HEK293 (cell line): ENCODE measurements around the gene DPF3.

Experiments used
- CTCF ChIP-seq: fragments of 450-650 bp; formaldehyde crosslinking; IDR thresholded peaks from 2 replicates; pipeline ENCODE4 v1.5.1; 2016; ENCODE audit warnings: missing biosample characterization, missing genetic modification characterization
- KLF7 ChIP-seq: fragments of 450-650 bp; formaldehyde crosslinking; IDR thresholded peaks from 2 replicates; pipeline ENCODE4 v1.5.1; 2016; ENCODE audit warnings: missing biosample characterization, missing genetic modification characterization, borderline replicate concordance
- PRDM6 ChIP-seq: fragments of 450-650 bp; formaldehyde crosslinking; IDR thresholded peaks from 2 replicates; pipeline ENCODE4 v1.5.1; 2017; ENCODE audit warnings: missing biosample characterization, missing genetic modification characterization
- ZNF341 ChIP-seq: fragments of 450-650 bp; formaldehyde crosslinking; IDR thresholded peaks from 2 replicates; pipeline ENCODE4; 2016; ENCODE audit warnings: low read depth, missing biosample characterization, missing genetic modification characterization
- ZNF37A ChIP-seq: fragments of 450-650 bp; IDR thresholded peaks from 2 replicates; pipeline ENCODE4 v1.5.1; 2018; ENCODE audit warnings: missing biosample characterization, missing genetic modification characterization
- ZNF645 ChIP-seq: fragments of 450-650 bp; formaldehyde crosslinking; IDR thresholded peaks from 2 replicates; pipeline ENCODE4; 2016; ENCODE audit warnings: missing biosample characterization, missing genetic modification characterization
- ZNF747 ChIP-seq: fragments of 450-650 bp; formaldehyde crosslinking; IDR thresholded peaks from 2 replicates; pipeline ENCODE4 v1.5.1; 2016; ENCODE audit warnings: missing biosample characterization, missing genetic modification characterization
- TF ChIP-seq, protein P1 (sequence below): IDR thresholded peaks from 2 replicates; pipeline ENCODE4 v1.6.1; 2011; ENCODE audit warnings: mild to moderate bottlenecking, low read depth, low read length, borderline replicate concordance
- TF ChIP-seq, protein P2 (sequence below): fragments of 450-650 bp; formaldehyde crosslinking; conservative IDR thresholded peaks from 2 replicates; pipeline ENCODE4 v1.5.1; 2016; ENCODE audit warnings: low read depth, missing biosample characterization, missing genetic modification characterization

GRCh38 chr14:72591391-72591790 is 302.5 kb downstream of the DPF3 start:
- TF ChIP-seq ZNF37A (no peak), CTCF (tag by site-specific recombination) (no peak), ZNF645 (tag by site-specific recombination) (no peak), KLF7 (tag by site-specific recombination) (no peak), PRDM6 (tag by site-specific recombination) (no peak), ZNF747 (tag by site-specific recombination) (no peak), ZNF341 (tag by site-specific recombination) (no peak)
- TF ChIP-seq, protein P1, sequence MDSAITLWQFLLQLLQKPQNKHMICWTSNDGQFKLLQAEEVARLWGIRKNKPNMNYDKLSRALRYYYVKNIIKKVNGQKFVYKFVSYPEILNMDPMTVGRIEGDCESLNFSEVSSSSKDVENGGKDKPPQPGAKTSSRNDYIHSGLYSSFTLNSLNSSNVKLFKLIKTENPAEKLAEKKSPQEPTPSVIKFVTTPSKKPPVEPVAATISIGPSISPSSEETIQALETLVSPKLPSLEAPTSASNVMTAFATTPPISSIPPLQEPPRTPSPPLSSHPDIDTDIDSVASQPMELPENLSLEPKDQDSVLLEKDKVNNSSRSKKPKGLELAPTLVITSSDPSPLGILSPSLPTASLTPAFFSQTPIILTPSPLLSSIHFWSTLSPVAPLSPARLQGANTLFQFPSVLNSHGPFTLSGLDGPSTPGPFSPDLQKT, result no peak
- TF ChIP-seq, protein P2, sequence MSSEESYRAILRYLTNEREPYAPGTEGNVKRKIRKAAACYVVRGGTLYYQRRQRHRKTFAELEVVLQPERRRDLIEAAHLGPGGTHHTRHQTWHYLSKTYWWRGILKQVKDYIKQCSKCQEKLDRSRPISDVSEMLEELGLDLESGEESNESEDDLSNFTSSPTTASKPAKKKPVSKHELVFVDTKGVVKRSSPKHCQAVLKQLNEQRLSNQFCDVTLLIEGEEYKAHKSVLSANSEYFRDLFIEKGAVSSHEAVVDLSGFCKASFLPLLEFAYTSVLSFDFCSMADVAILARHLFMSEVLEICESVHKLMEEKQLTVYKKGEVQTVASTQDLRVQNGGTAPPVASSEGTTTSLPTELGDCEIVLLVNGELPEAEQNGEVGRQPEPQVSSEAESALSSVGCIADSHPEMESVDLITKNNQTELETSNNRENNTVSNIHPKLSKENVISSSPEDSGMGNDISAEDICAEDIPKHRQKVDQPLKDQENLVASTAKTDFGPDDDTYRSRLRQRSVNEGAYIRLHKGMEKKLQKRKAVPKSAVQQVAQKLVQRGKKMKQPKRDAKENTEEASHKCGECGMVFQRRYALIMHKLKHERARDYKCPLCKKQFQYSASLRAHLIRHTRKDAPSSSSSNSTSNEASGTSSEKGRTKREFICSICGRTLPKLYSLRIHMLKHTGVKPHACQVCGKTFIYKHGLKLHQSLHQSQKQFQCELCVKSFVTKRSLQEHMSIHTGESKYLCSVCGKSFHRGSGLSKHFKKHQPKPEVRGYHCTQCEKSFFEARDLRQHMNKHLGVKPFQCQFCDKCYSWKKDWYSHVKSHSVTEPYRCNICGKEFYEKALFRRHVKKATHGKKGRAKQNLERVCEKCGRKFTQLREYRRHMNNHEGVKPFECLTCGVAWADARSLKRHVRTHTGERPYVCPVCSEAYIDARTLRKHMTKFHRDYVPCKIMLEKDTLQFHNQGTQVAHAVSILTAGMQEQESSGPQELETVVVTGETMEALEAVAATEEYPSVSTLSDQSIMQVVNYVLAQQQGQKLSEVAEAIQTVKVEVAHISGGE, result no peak
